Lower leg skin (tissue), 4 donors: Measurements from ENCODE around the gene ANKRD33B. TPM values are rescaled to one million over a fixed set of nuclear protein-coding genes. Genes with fewer than 3 reads are reported as not detected.
A peak's percentile ranks its signal among the peaks of the same experiment; 100 is the strongest.

Experiments used
- DNase-seq, 2 donors: peaks; one replicate each; pipeline ENCODE4 v3.0.0-alpha.2; 2019; ENCODE audit warnings: low spot score in 2 of 2
- H3K4me3 ChIP-seq: fragments of 200-600 bp; sonication (generic); 2 replicates; pipeline ENCODE4 v1.5.1; 2017; ENCODE audit warnings: mild to moderate bottlenecking, low read depth; ENCODE audit not compliant: poor library complexity, severe bottlenecking
- CTCF ChIP-seq, 3 donors: fragments of 450-650 bp; IDR thresholded peaks; one replicate each; pipeline ENCODE4 v1.5.1; 2016; ENCODE audit warnings: antibody characterized with exemption in 3 of 3, mild to moderate bottlenecking in 3 of 3, moderate library complexity in 2 of 3
- POLR2A ChIP-seq, 2 donors: fragments of 450-650 bp; IDR thresholded peaks; one replicate each; pipeline ENCODE4 v1.6.1; 2016 to 2017; ENCODE audit warnings: antibody characterized with exemption in 2 of 2, mild to moderate bottlenecking in 1 of 2, moderate library complexity in 1 of 2
- WGBS, 2 donors: methylation state at CpG; one replicate each; pipeline ENCODE4 v1.1.5; 2018; 5-methylcytosine and 5-hydroxymethylcytosine counted together
- intact Hi-C: fragments of 100-400 bp; cut with DNase I; formaldehyde crosslinking; loops from one replicate; pipeline ENCODE4 v1.15.0; 2023; ENCODE audit warnings: low total_unique reads
- total RNA-seq, 4 donors: library from RNA; depleted of rRNA; stranded (reverse); fragments of >200 nt; gene quantifications; one replicate each; pipeline ENCODE4 v1.1.0, GENCODE V29; 2016

ANKRD33B gene
- total RNA-seq, 4 donors from 2014 or later: 12.6 to 35.4 (median 17.6) TPM

DNA sequence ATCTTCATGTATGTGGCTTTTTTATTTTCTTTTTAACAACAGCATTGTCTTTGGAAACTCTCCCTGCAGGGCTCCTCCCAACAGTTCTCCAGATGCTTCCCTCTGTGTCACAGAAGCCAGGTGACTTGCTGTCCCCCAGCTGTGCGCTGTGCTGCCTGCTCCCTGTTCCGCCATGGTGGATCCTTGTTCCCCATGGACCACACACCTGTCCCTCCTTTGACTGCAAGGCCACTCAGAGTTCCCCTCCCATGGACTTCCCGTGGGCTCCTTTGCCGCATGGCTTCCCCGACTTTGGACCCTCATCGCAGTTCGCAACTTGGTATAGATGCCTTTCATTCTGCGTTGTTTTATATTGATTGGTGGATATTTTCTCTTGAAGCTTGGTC lies 18.6 kb downstream of the ANKRD33B start:
- intact Hi-C loops: no loop called here
- no peak overlapping the region for H3K4me3 ChIP-seq
- peak in 1 of 2 donors; percentile 34 for DNase-seq
- TF ChIP-seq CTCF (IDR thresholded peaks at IDR 0.05): no peak
- 95 to 97% methylated on average over 8 of the region's 8 CpGs for WGBS, 2 donors

DNA sequence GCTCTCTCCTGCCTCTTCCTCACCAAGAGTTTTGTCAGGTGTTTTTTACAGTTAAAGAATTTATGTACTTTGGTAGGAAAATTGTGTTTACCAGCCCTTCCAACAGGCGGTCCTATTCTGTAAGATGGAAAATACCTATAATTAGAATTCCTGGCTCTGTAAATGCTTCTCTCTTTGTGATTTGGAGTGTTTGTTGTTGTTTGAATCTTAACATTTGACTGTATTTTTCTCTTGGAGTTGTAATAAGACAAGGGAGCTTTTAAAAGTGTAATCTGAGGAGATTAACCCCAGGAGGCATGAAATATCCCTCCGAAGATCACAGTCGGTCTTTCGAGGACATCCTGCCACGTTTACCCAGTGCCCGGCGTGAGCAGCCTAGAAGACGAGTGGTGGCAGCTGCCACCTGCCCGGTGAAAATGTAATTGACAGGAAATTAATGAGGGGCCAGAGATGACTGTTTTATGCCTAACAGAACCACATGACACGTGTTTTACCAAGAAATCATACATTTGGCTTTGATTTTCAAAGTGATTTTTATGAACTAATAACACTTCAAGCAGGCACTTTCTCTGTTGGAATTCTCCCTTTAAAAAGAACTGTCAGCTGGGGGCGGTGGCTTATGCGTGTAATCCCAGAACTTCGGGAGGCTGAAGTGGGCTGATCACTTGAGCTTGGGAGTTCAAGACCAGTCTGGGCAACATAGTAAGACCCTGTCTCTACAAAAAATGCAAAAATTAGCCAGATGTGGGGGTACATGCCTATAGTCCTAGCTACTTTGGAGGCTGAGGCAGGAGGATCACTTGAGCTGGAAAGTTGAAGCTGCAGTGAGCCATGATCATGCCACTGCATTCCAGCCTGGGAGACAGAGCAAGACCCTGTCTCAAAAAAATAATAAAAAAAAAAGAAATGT lies 20.0 kb downstream of the ANKRD33B start:
- peak in 1 of 2 donors; percentile 56 for DNase-seq
- H3K4me3 ChIP-seq: no peak overlapping the region
- WGBS, 2 donors: 34 to 42% methylated on average over 13 of the region's 13 CpGs
- intact Hi-C loops: no loop called here
- TF ChIP-seq POLR2A (IDR thresholded peaks at IDR 0.05) (no peak), CTCF (IDR thresholded peaks at IDR 0.05) (no peak)

- no peak for DNase-seq
- intact Hi-C loops: no loop called here
- WGBS, 2 donors: 80 to 86% methylated on average over 8 of the region's 8 CpGs
- H3K4me3 ChIP-seq: no peak overlapping the region
- TF ChIP-seq POLR2A (IDR thresholded peaks at IDR 0.05) (no peak), CTCF (IDR thresholded peaks at IDR 0.05) (no peak)
These were observed 21.0 kb downstream of the ANKRD33B start for GRCh38 chr5:10584714-10585517.

DNA sequence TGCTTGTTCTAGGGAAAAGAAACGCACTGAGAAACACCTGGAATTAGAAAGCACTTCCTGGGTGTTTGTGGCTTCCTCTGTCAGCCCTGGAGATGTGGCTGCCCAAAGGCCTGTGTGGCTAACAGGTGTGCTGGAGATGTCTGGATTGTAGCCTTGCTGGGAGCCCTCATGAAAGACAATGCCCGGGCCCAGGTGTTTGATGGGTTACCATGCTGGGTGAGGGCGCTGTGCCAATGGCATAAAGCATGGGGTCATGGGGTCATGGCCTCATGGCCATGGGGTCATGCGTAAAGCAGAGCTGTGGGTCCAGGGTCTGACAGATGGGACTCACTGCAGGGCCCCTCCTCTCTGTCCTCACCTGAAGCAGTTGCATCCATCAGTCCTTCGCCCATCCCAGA lies 21.6 kb downstream of the ANKRD33B start:
- DNase-seq: peak in 1 of 2 donors; percentile 81
- WGBS, 2 donors: 92 to 94% methylated on average over 5 of the region's 5 CpGs
- intact Hi-C loops: no loop called here
- TF ChIP-seq CTCF (IDR thresholded peaks at IDR 0.05) (no peak), POLR2A (IDR thresholded peaks at IDR 0.05) (no peak)
- H3K4me3 ChIP-seq: no peak overlapping the region

DNA sequence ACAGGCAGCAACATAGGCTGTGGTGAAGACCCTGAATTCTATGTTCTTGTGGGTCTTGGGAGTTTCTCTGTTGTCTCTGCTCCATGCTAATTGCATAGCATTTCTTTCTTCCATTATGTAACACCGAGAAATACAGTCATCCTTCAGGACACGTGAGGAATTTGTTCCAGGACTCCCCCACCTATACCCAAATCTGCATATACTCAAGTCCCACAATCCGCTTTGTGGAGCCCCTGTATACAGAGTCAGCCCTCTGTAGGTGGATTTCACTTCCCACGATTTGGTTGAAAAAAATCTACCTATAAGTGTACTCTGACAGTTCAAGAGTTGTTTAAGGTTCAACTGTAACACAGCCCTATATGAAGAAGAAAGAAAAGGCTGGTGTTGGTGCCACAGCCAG lies 22.1 kb downstream of the ANKRD33B start:
- intact Hi-C loops: no loop called here
- TF ChIP-seq CTCF (IDR thresholded peaks at IDR 0.05) (no peak), POLR2A (IDR thresholded peaks at IDR 0.05) (no peak)
- no peak overlapping the region for H3K4me3 ChIP-seq
- peak in 1 of 2 donors; percentile 21 for DNase-seq
- WGBS, 2 donors: 94 to 100% methylated on average over 4 of the region's 4 CpGs
